ENCODE results near the gene PCCA. TPM values are rescaled to one million over a fixed set of nuclear protein-coding genes. Genes with fewer than 3 reads are reported as not detected.

PCCA gene
- total and polyA plus RNA-seq, 2 experiments from 2014 or later: 41.9 to 46.6 TPM

GRCh38 chr13:100528353-100528752 lies 439.5 kb downstream of the PCCA start:
- H3K27me3 Mint-ChIP-seq (ENCODE audit: insufficient read depth, low read depth, poor library complexity): peaks cover 20% of the 10 kb centered on the region
- Histone ChIP-seq H3F3A (replicated peaks; ENCODE audit: low read depth) (peaks cover 4% of the 10 kb centered on the region; the same call in 1 of the 2 replicates), H3K4me1 (ENCODE audit: insufficient read depth) (peaks cover 28% of the 10 kb centered on the region), H3K4me3 (no peak overlapping the region), H3K27ac (ENCODE audit: low read depth) (no peak overlapping the region), H3K36me3 (ENCODE audit: insufficient read depth) (0 out of 2 replicates have a peak, but pooled peaks cover 5% of the 10 kb centered on the region), H3K9me2 (ENCODE audit: insufficient read depth) (no peaks in the 10 kb centered on the region), H2AFZ (no peak overlapping the region), H3K27me3 (ENCODE audit: insufficient read depth) (no peaks in the 10 kb centered on the region), H4K20me1 (replicated peaks; ENCODE audit: insufficient read depth) (no peaks in the 10 kb centered on the region), H3K4me2 (no peak overlapping the region), H3K79me2 (replicated peaks; ENCODE audit: insufficient read depth) (no peaks in the 10 kb centered on the region)
- no peak for DNase-seq (ENCODE audit: low spot score)
- peaks cover 10% of the 10 kb centered on the region; the same call in 2 of the 3 replicates for H3K36me3 Mint-ChIP-seq (ENCODE audit: low read depth)
- no peak overlapping the region for H3K27ac Mint-ChIP-seq
- no peak for ATAC-seq
- TF ChIP-seq CREB1 (CRISPR knock-in tag; IDR thresholded peaks at IDR 0.05; ENCODE audit: low read depth): no peak
- TF ChIP-seq REST (IDR thresholded peaks at IDR 0.05; ENCODE audit: unreplicated experiment): no peak
- no peak for TF ChIP-seq EZH2 (IDR thresholded peaks at IDR 0.05; ENCODE audit: low read depth, unreplicated experiment)
- no peak for TF ChIP-seq ZNF114 (CRISPR knock-in tag; IDR thresholded peaks at IDR 0.05)
- no peak for TF ChIP-seq ZNF462 (CRISPR knock-in tag; IDR thresholded peaks at IDR 0.05)
- TF ChIP-seq ETS1 (IDR thresholded peaks at IDR 0.05): no peak
- no peak for TF ChIP-seq CTCF (conservative IDR thresholded peaks at IDR 0.05; ENCODE audit: low read depth in 2 of 2)
- no peak for TF ChIP-seq ZNF331 (CRISPR knock-in tag; IDR thresholded peaks at IDR 0.05; ENCODE audit: low read depth)
- no peak for TF ChIP-seq JUNB (IDR thresholded peaks at IDR 0.05; ENCODE audit: unreplicated experiment)
- no peaks in the 10 kb centered on the region; the same call in 2 of the 3 replicates for H3K9me3 Mint-ChIP-seq
- peaks cover 40% of the 10 kb centered on the region for H3K4me1 Mint-ChIP-seq
- no peak overlapping the region for H3K4me3 Mint-ChIP-seq

Data from GM23338 (cell line).